Nephron progenitor cell (in vitro differentiated cells): ENCODE results near the gene C3orf18.

Source experiments
- DNase-seq: peaks from one replicate; pipeline ENCODE4 v3.0.0; 2021
- H3K27ac Mint-ChIP-seq: 2 replicates; pipeline ENCODE4 v1.8.0; 2021; ENCODE audit warnings: mild to moderate bottlenecking, moderate library complexity, mixed read lengths
- H3K27me3 Mint-ChIP-seq: 2 replicates; pipeline ENCODE4 v1.8.0; 2021; ENCODE audit warnings: mild to moderate bottlenecking, low read depth, mixed read lengths; ENCODE audit not compliant: poor library complexity
- H3K36me3 Mint-ChIP-seq: 2 replicates; pipeline ENCODE4 v1.8.0; 2021; ENCODE audit warnings: low read depth, mixed read lengths
- H3K4me1 Mint-ChIP-seq: 2 replicates; pipeline ENCODE4 v1.8.0; 2021; ENCODE audit warnings: mixed read lengths
- H3K4me3 Mint-ChIP-seq: 2 replicates; pipeline ENCODE4 v1.8.0; 2021; ENCODE audit warnings: mild to moderate bottlenecking, moderate library complexity, mixed read lengths
- H3K9me3 Mint-ChIP-seq: 2 replicates; pipeline ENCODE4 v1.8.0; 2021; ENCODE audit warnings: mild to moderate bottlenecking, moderate library complexity, mixed read lengths
- TF ChIP-seq, protein P1 (sequence below): fragments of 200-600 bp; sonication (generic); IDR thresholded peaks from 2 replicates; pipeline ENCODE4 v1.5.0; 2021; ENCODE audit warnings: antibody characterized with exemption

Gene C3orf18

DNA sequence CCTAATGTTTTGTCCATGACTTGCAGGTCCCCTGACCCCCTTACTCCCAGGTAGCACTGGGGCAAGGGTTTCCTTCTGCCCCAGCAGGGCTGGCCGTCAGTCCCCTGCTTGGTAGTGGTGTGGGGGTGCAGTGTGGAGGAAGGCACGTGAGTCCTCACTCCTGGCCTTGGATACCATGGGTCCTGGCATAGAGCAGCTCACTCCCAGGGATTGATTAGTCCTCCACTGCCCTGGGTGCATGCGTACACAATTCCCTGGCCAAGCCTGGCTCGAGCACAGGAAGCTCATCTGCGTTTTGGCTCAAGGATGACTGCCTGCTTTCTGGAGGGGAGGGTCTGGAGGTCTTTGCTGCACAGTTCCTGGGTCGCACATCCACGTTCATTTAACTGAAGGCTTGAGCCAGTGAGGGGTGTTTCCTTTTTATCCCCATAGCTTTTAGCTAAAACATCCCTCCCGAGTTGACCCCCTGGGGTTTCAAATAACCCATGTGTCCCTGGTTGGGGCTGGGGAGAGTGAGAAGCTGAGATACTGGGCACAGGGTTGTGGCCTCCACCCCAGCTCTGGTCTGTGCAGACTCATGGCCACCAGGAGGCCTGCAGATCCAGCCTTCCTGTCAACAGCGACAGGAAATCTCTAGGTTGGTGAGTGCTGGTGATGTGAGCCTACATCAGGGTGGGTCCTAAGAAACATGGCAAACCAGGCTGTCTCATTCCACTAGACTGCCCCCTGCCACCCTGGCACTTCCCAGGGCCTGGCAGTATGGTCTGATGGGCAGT, 13.3 kb upstream of the C3orf18 start:
- peaks cover 7% of the 10 kb centered on the region for H3K36me3 Mint-ChIP-seq
- no peak for DNase-seq
- H3K4me1 Mint-ChIP-seq, result peaks cover 4% of the 10 kb centered on the region
- H3K27ac Mint-ChIP-seq, result no peak overlapping the region
- H3K9me3 Mint-ChIP-seq, result no peaks in the 10 kb centered on the region
- no peak overlapping the region for H3K4me3 Mint-ChIP-seq
- peaks cover 4% of the 10 kb centered on the region for H3K27me3 Mint-ChIP-seq
- TF ChIP-seq, protein P1, sequence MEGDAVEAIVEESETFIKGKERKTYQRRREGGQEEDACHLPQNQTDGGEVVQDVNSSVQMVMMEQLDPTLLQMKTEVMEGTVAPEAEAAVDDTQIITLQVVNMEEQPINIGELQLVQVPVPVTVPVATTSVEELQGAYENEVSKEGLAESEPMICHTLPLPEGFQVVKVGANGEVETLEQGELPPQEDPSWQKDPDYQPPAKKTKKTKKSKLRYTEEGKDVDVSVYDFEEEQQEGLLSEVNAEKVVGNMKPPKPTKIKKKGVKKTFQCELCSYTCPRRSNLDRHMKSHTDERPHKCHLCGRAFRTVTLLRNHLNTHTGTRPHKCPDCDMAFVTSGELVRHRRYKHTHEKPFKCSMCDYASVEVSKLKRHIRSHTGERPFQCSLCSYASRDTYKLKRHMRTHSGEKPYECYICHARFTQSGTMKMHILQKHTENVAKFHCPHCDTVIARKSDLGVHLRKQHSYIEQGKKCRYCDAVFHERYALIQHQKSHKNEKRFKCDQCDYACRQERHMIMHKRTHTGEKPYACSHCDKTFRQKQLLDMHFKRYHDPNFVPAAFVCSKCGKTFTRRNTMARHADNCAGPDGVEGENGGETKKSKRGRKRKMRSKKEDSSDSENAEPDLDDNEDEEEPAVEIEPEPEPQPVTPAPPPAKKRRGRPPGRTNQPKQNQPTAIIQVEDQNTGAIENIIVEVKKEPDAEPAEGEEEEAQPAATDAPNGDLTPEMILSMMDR, result no peak

DNA sequence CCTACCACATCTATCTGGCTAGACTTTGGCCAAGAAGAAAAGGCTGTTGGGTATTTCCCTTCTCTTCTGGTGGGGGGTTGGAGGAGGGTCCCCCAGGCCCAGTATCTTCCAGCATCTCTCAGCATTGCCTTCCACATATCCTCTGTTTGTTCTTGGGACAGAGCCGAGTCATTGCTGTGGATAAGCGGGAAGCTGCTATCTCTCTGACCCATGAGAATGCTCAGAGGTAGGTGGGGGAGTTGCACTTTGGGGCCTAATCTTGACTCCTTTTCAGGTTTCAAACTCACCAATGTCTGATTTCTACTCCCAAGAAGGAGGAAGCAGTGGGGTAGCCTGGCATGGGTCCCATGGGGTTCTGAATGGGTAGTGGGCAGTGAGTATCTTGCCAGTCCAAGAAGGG, 9.8 kb upstream of the C3orf18 start:
- no peaks in the 10 kb centered on the region for H3K4me1 Mint-ChIP-seq
- peaks cover 4% of the 10 kb centered on the region for H3K27me3 Mint-ChIP-seq
- TF ChIP-seq, protein P1, result no peak
- H3K4me3 Mint-ChIP-seq, result no peak overlapping the region
- DNase-seq, result no peak
- H3K36me3 Mint-ChIP-seq, result no peaks in the 10 kb centered on the region
- no peaks in the 10 kb centered on the region for H3K9me3 Mint-ChIP-seq
- H3K27ac Mint-ChIP-seq, result no peak overlapping the region

DNA sequence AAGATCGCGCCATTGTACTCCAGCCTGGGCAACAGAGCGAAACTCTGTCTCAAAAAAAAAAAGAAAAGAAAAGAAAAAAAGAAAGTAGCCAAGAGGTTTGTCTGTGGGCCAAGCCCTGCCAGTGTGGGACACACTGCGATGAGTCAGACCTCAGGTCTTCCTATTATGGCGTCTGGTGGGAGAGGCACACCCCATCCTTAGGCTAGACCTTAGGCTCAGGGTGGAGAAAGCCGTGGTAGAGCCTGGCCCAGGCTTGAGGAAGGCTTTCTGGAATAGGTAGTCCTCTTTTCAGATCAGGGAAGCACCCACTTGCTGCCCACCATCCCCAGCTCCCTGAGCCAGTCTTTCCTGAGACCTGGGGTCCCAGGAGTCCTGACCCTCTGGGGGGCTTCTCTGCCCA, 7.8 kb upstream of the C3orf18 start:
- Mint-ChIP-seq H3K27me3 (no peaks in the 10 kb centered on the region), H3K4me3 (no peak overlapping the region), H3K36me3 (no peaks in the 10 kb centered on the region), H3K9me3 (no peaks in the 10 kb centered on the region), H3K27ac (no peak overlapping the region), H3K4me1 (peaks cover 6% of the 10 kb centered on the region)
- TF ChIP-seq, protein P1, result no peak
- DNase-seq, result no peak

DNA sequence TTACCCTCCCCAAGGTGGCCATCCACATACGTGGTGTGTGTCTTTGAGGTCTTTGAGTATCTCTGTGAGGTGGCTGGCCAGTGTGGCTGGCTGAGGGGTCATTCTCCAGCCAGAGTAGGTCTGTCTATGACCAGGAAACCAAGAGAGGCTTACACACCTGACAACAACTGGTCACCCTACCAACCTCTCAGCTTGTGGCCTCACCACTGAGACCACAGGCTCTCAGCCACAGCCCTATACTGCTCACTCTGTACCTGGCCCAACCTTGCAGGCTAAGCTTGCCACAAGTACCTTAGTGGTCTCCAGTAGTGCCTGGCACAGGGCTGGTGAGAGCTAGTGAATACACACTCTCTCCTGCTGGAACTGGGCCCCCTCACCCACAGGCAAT, 6.9 kb upstream of the C3orf18 start:
- no peaks in the 10 kb centered on the region for H3K36me3 Mint-ChIP-seq
- TF ChIP-seq, protein P1, result no peak
- DNase-seq, result no peak
- peaks cover 11% of the 10 kb centered on the region for H3K4me1 Mint-ChIP-seq
- H3K27ac Mint-ChIP-seq, result no peak overlapping the region
- H3K9me3 Mint-ChIP-seq, result no peaks in the 10 kb centered on the region
- H3K4me3 Mint-ChIP-seq, result no peak overlapping the region
- no peaks in the 10 kb centered on the region for H3K27me3 Mint-ChIP-seq

DNA sequence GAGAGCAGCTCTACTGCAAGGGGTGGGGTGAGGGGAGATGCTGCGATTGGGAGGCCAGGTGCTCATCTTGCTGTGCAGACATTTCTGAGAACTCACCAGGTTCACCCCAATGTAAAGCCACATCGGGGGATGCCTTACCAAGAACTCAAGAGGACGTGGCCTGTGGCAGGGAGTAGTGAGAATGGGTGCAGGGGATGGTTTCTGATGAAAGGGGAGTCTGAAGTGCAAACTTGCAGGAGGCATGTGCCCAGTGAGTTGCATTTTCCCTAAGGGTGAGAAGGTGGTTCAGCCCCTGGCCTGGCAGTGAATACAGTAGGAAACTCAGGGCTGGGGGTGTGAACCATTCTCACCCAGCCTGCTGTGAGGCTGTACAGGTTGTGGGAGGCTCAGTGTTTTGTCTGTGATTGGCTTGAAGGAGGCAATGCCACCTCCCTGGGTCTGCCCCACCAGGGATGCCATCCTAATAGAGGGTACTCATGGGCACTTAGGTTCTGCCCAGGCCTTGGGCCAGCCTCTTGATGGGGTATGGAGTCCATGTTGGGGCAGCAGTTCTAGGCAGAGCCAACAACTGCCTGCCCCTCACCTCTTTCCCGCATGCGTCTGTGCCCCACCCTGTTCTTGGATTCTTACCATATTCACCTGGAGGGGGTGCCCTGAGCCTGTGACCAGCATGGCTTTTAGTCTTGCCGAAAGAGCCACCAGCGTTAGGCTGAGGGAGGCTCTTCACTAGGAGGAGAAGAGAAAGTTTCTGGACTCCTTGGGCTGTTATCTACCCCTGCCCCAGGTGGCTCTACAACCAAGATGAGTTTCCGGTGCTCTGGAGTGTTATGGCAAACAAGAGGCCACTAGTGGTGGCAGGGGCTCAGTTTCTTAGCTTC, 6.3 kb upstream of the C3orf18 start:
- Mint-ChIP-seq H3K9me3 (no peaks in the 10 kb centered on the region), H3K27me3 (no peaks in the 10 kb centered on the region), H3K27ac (no peak overlapping the region), H3K4me1 (peaks cover 11% of the 10 kb centered on the region), H3K36me3 (no peaks in the 10 kb centered on the region), H3K4me3 (no peak overlapping the region)
- TF ChIP-seq, protein P1, result no peak
- DNase-seq, result no peak
